Prostate gland (tissue), 2 donors: ENCODE results near the gene PARK7.

Experiments used
- CTCF ChIP-seq, 4 experiments: fragments of 200-600 bp in 2 of 4; fragments of 450-650 bp in 2 of 4; sonication (generic) in 2 of 4; IDR thresholded peaks; 1 replicate in 3 of 4; 2 replicates in 1 of 4; pipeline ENCODE4 v1.5.1; 2016 to 2019; ENCODE audit warnings: antibody characterized with exemption in 4 of 4, mild to moderate bottlenecking in 2 of 4, moderate library complexity in 2 of 4
- POLR2A ChIP-seq: fragments of 450-650 bp; IDR thresholded peaks from one replicate; pipeline ENCODE4 v1.6.1; 2016; ENCODE audit warnings: antibody characterized with exemption, mild to moderate bottlenecking
- POLR2AphosphoS5 ChIP-seq: sonication (generic); formaldehyde crosslinking; IDR thresholded peaks from one replicate; pipeline ENCODE4 v1.6.1; 2017; ENCODE audit warnings: antibody characterized with exemption

GRCh38 chr1:7962636-7963377 lies 1.3 kb downstream of the PARK7 start:
- TF ChIP-seq CTCF (IDR thresholded peaks at IDR 0.05) (no peak), POLR2A (no peak), POLR2AphosphoS5 (no peak)
